Measurements from ENCODE around the gene ARL8B.

- no peak for TF ChIP-seq CTCF (IDR thresholded peaks at IDR 0.05; ENCODE audit: low read depth, low read length, missing input control)
- no peak for TF ChIP-seq SP1 (IDR thresholded peaks at IDR 0.05)
- no peak for TF ChIP-seq FOXA1 (IDR thresholded peaks at IDR 0.05)
These were observed 97.1 kb downstream of the ARL8B start for GRCh38 chr3:5219216-5219615.

Measured in liver (tissue), 3 donors.